ENCODE results near the gene MGP. TPM values are rescaled to one million over a fixed set of nuclear protein-coding genes. Genes with fewer than 3 reads are reported as not detected.

Gene MGP
- 7.0 TPM for polyA plus RNA-seq (2012; ENCODE audit: insufficient read depth, insufficient read length, low read depth)

DNA sequence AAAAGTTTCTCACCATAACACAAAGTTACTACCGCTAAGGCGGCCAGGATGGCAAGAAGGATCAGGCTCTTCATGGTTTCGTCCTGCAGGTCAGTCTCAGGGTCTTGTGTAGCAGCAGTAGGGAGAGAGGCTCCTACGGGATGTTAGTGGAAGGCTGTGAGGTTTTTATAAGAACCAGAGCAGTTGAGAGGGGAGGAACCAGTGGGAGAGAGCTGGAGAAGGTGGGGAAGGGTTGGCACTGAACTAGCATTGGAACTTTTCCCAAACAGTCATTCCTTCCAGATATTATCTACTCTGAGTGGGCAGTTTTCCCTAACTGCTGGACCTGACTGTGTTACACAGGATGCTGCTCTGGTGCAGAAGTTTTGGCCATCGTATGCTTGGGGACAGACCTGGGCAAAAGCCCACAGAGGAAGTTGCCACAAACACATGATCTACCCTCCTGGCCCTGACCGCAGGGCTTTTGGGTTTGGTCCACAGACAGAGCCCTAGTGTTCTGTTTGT, at the start of gene MGP:
TSS of gene MGP (minus strand) at position 137 of the 504 bp plus-strand sequence. CDS start at position 74, 63 bp downstream.
- Histone ChIP-seq H3K9me3 (no peaks in the 10 kb centered on the region), H3K36me3 (no peaks in the 10 kb centered on the region), H3K27me3 (no peaks in the 10 kb centered on the region), H3K4me3 (ENCODE audit: low read depth, low read length) (peak within 1 kb of the TSS; percentile 32), H3K4me1 (peaks cover 13% of the 10 kb centered on the region)
- no peak for TF ChIP-seq CTCF (IDR thresholded peaks at IDR 0.05; ENCODE audit: low read depth, low read length)
- peak; percentile 36 for DNase-seq

GRCh38 chr12:14935031-14935430, 49.4 kb upstream of the MGP start:
- TF ChIP-seq CTCF (IDR thresholded peaks at IDR 0.05; ENCODE audit: low read depth, low read length) = no peak
- no peaks in the 10 kb centered on the region for H3K36me3 ChIP-seq
- peaks cover 4% of the 10 kb centered on the region; the same call in 1 of the 2 replicates for H3K4me1 ChIP-seq

GRCh38 chr12:14934511-14934910, 48.9 kb upstream of the MGP start:
- Histone ChIP-seq H3K27me3 (no peaks in the 10 kb centered on the region), H3K4me3 (ENCODE audit: low read depth, low read length) (no peak overlapping the region), H3K4me1 (peaks cover 4% of the 10 kb centered on the region; the same call in 1 of the 2 replicates), H3K36me3 (no peaks in the 10 kb centered on the region), H3K9me3 (no peaks in the 10 kb centered on the region)
- no peak for DNase-seq
- TF ChIP-seq CTCF (IDR thresholded peaks at IDR 0.05; ENCODE audit: low read depth, low read length) = no peak

More at GRCh38 chr12:14935031-14935430, 49.4 kb upstream of the MGP start:
- DNase-seq = no peak
- Histone ChIP-seq H3K4me3 (ENCODE audit: low read depth, low read length) (no peak overlapping the region), H3K9me3 (no peaks in the 10 kb centered on the region), H3K27me3 (no peaks in the 10 kb centered on the region)

DNA sequence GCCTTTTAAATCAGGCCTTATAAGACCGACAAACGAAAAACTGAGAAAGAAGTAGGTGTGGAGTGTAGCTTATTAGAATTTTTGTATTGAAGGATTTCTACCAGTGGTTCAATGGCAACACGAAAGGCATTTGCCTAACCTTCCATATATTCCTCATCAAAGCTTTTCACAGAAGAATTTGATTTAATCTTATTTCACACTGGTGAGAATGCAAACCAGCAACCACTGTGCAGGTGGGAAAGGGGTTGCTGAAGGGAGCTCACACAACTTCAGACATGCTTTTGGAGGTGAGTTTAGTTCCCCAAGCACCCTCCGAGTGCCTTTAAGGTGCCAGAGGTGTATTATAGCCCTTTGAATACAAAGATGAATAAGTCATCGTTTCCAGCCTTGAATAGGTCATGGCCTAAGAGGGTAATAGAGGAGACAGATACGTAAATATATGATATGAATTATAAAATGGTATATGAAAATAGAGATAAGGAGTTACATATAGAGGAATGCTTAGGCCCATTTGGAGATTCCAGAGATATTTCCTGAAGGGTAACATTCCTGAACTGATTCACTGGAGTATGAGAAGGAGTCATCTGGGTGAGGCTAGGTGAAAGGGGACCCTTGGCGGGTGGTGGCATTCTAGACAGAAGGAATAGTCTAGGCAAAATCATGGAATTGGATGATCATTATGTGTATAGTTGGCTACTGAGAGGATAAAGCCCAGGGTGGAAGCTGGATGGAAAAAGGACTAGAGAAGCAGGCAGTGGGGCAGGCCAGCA, 46.3 kb upstream of the MGP start:
- DNase-seq = no peak
- H3K9me3 ChIP-seq = no peaks in the 10 kb centered on the region
- H3K4me1 ChIP-seq = peaks cover 15% of the 10 kb centered on the region
- TF ChIP-seq CTCF (IDR thresholded peaks at IDR 0.05; ENCODE audit: low read depth, low read length) = no peak
- no peaks in the 10 kb centered on the region for H3K27me3 ChIP-seq
- H3K36me3 ChIP-seq = no peaks in the 10 kb centered on the region
- H3K4me3 ChIP-seq (ENCODE audit: low read depth, low read length) = no peak overlapping the region

DNA sequence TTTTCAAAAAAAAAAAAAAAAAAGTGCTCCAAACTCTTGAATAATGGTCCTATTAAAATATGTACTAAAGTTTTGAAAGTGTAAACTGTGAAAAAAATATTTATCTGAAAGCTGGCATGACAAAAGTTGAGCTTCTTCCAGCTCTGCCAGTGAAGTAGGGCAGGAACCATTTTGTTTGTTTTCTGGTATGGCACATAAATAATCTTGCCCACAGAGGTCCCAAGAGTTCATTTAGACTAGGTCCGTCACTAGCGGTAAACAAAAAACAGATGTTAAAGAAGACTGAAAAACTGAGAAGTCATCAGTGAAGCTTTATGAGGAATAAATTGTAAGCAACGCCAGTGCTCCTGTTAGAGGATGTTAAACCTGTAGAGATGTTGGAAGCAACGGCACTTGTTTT, 45.7 kb upstream of the MGP start:
- Histone ChIP-seq H3K9me3 (no peaks in the 10 kb centered on the region), H3K4me3 (ENCODE audit: low read depth, low read length) (no peak overlapping the region), H3K36me3 (no peaks in the 10 kb centered on the region), H3K27me3 (no peaks in the 10 kb centered on the region), H3K4me1 (peaks cover 15% of the 10 kb centered on the region)
- TF ChIP-seq CTCF (IDR thresholded peaks at IDR 0.05; ENCODE audit: low read depth, low read length) = no peak
- DNase-seq = no peak

- Histone ChIP-seq H3K4me1 (peaks cover 13% of the 10 kb centered on the region), H3K27me3 (no peaks in the 10 kb centered on the region), H3K36me3 (no peaks in the 10 kb centered on the region), H3K9me3 (no peaks in the 10 kb centered on the region), H3K4me3 (ENCODE audit: low read depth, low read length) (no peak overlapping the region)
- no peak for TF ChIP-seq CTCF (IDR thresholded peaks at IDR 0.05; ENCODE audit: low read depth, low read length)
- DNase-seq = no peak
Observed at GRCh38 chr12:14930299-14930698, 44.6 kb upstream of the MGP start.

Data from BE2C (cell line).